GM06990 (cell line): Measurements from ENCODE around the gene CELSR2.
A peak's percentile ranks its signal among the peaks of the same experiment; 100 is the strongest.
"Not testable (repeated sequence)": the region's sequence is repeated elsewhere in the genome, so short reads cannot be mapped to it uniquely, and the experiment has no call there.

Source experiments
- DNase-seq: peaks from one replicate; pipeline ENCODE4 v3.0.0-alpha.2; 2011; ENCODE audit not compliant: insufficient read length; ENCODE audit errors: extremely low read depth
- H3K27me3 ChIP-seq: replicated peaks from 2 replicates; pipeline ENCODE4 v1.6.0; 2011; ENCODE audit warnings: low read length; ENCODE audit not compliant: control insufficient read depth, insufficient read depth
- H3K36me3 ChIP-seq: 2 replicates; pipeline ENCODE4 v1.5.1; 2011; ENCODE audit warnings: low read length; ENCODE audit not compliant: control insufficient read depth, insufficient read depth
- H3K4me3 ChIP-seq: replicated peaks from 2 replicates; pipeline ENCODE4 v1.5.1; 2011; ENCODE audit warnings: low read depth, mild to moderate bottlenecking, control low read depth, low read length
- TF ChIP-seq, protein P1 (sequence below): IDR thresholded peaks from 2 replicates; pipeline ENCODE4 v1.5.1; 2011; ENCODE audit warnings: low read length, control low read depth, mild to moderate bottlenecking, inconsistent platforms; ENCODE audit not compliant: insufficient read depth, poor library complexity, severe bottlenecking

CELSR2 gene

DNA sequence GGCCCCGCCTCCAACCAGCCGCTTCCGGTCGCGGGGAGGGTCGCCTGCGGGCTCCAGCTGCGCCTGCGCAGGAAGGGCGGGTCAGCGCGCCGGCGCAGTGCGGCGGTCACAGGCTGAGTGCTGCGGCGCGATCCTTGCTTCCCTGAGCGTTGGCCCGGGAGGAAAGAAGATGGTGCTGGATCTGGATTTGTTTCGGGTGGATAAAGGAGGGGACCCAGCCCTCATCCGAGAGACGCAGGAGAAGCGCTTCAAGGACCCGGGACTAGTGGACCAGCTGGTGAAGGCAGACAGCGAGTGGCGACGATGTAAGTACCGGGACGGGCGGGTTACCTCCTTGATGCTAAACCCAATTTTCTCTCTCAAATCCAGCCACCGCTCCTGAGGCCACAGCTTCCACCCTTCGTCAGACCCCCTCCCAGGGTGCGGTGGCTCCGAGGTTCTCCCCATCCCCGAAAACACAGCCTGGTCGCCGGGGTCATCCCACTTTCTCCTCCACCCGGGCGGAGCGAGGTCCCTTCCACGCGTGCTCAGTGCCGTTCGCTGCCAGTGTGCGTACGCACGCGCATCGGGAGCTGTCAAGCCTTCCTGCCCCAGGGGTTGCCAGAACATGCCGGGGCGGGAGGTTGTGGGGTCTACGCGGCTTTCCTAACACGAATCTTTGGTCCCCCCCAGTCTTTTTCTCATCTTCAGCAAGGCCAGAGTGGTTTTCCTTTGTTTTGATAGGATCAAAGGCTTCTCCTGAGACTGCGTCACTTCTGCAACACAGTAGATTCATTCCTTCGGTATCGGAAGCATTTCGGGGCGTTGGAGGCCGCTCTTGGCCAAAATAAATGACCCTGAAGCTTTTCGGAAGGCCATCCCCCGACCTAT, 35.3 kb upstream of the CELSR2 start, which contains the start of gene SARS1:
Gene SARS1, plus strand, starts transcription at position 95 of the 870 bp plus-strand sequence. Its CDS starts 75 bp downstream, at position 170.
- Histone ChIP-seq H3K4me3 (peak within 1 kb of the TSS; percentile 71), H3K36me3 (no peaks in the 10 kb centered on the region), H3K27me3 (no peaks in the 10 kb centered on the region)
- DNase-seq, result peak; percentile 92
- TF ChIP-seq, protein P1, sequence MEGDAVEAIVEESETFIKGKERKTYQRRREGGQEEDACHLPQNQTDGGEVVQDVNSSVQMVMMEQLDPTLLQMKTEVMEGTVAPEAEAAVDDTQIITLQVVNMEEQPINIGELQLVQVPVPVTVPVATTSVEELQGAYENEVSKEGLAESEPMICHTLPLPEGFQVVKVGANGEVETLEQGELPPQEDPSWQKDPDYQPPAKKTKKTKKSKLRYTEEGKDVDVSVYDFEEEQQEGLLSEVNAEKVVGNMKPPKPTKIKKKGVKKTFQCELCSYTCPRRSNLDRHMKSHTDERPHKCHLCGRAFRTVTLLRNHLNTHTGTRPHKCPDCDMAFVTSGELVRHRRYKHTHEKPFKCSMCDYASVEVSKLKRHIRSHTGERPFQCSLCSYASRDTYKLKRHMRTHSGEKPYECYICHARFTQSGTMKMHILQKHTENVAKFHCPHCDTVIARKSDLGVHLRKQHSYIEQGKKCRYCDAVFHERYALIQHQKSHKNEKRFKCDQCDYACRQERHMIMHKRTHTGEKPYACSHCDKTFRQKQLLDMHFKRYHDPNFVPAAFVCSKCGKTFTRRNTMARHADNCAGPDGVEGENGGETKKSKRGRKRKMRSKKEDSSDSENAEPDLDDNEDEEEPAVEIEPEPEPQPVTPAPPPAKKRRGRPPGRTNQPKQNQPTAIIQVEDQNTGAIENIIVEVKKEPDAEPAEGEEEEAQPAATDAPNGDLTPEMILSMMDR, result no peak

DNA sequence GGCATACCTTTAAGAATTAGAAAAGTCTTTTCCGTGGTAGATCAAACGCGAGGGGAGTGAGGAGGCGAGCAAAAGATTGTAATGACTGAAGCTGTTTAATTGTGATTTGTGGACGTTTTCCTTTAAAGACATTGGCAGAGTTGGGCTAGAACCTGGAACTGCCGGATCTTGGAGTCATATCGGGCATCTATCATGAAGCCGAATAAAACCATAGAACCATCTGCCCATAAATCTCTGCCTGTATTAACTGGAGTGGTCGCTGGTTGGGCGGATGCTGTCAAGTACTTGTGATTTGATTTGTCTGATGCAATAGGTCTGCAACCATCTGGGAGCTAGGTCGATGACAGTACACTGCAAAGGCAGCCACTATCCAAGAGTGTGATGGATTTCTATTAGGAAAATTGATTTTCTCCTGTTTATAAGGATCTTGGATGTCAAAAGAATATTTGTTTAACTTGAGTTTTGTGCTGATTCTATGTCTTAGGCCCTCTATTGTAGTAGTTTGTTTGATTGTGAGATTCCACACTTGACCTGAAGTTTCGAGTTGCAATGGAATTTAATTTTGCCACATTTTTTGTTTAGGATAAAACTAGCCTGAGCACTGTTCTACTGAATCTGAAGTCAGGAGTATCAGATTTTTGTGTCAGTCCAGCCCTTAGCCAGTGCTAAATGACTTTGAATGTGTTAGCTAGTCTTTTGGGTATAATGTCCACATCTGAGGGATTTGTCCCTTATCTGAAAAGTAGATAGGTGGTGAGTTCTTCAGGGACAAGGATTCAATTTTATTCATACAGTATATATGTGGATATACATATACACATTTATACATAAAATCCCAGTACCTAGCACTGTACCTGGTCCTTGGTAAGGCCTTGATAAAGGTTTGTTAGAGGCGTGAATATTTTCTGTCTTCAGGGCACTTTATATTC, 34.4 kb upstream of the CELSR2 start:
- TF ChIP-seq, protein P1, result no peak
- DNase-seq, result no peak
- no peaks in the 10 kb centered on the region for H3K27me3 ChIP-seq

DNA sequence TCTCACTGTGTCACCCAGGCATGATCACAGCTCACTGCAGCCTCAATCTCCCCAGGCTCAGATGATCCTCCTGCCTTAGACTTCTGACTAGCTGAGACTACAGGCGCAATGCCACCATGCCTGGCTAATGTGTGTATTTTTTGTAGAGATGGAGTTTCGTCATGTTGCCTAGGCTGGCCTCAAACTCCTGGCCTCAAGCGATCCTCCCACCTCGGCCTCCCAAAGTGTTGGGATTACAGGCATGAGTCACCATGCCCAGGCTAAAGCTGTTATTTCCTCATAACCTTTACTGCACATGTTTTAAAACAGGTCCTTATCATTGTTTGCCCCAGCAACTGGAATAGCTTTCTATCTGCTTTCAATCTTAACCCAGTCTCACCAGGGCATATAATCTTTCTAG, 32.7 kb upstream of the CELSR2 start:
- Histone ChIP-seq H3K4me3 (no peak overlapping the region), H3K27me3 (no peaks in the 10 kb centered on the region), H3K36me3 (no peaks in the 10 kb centered on the region)
- TF ChIP-seq, protein P1, result no peak
- no peak for DNase-seq

More for the DNA sequence above, 34.4 kb upstream of the CELSR2 start:
- H3K36me3 ChIP-seq, result no peaks in the 10 kb centered on the region
- peak overlapping the region; percentile 71 for H3K4me3 ChIP-seq

GRCh38 chr1:109218516-109218915, 30.8 kb upstream of the CELSR2 start:
- TF ChIP-seq, protein P1, result no peak
- no peak for DNase-seq
- H3K36me3 ChIP-seq, result peaks cover 2% of the 10 kb centered on the region
- H3K27me3 ChIP-seq, result no peaks in the 10 kb centered on the region
- H3K4me3 ChIP-seq, result no peak overlapping the region

GRCh38 chr1:109221201-109221600, 28.1 kb upstream of the CELSR2 start:
- not testable (repeated sequence) for H3K4me3 ChIP-seq, H3K27me3 ChIP-seq, DNase-seq, H3K36me3 ChIP-seq

DNA sequence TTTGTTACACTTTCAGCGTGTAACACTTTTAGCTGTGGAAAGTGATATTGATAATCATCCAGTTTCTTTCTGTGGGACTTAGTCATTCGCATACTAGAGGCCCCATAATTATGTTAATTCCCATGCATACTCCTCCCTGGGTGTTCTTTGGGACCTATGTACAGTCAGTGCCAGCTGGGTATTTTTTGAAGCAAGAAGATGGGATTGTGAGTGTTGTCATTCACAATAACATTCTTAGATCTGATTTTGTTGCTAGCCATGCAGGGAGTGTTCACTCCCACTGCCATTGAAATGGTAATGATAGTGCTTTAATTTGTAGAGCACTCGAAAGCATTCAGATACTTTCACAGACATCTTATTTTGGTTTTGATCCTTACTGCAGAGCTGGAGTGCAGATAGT, 24.0 kb upstream of the CELSR2 start:
- TF ChIP-seq, protein P1, result no peak
- H3K27me3 ChIP-seq, result no peaks in the 10 kb centered on the region
- no peak for DNase-seq
- H3K36me3 ChIP-seq, result peaks cover 13% of the 10 kb centered on the region
- H3K4me3 ChIP-seq, result no peak overlapping the region
